Stimulated activated CD8-positive, alpha-beta memory T cell treated with anti-CD3 and anti-CD28 coated beads, Interleukin-12 subunit alpha, Interleukin-12 subunit beta, amount 100 ng/mL, for 24 hours (primary cell): ENCODE measurements around the gene SGPP2.
"Not testable (repeated sequence)": the region's sequence is repeated elsewhere in the genome, so short reads cannot be mapped to it uniquely, and the experiment has no call there.

Experiments
- DNase-seq: peaks from one replicate; pipeline ENCODE4 v3.0.0-alpha.2; 2020; ENCODE audit errors: extremely low read depth

The SGPP2 gene, protein sequence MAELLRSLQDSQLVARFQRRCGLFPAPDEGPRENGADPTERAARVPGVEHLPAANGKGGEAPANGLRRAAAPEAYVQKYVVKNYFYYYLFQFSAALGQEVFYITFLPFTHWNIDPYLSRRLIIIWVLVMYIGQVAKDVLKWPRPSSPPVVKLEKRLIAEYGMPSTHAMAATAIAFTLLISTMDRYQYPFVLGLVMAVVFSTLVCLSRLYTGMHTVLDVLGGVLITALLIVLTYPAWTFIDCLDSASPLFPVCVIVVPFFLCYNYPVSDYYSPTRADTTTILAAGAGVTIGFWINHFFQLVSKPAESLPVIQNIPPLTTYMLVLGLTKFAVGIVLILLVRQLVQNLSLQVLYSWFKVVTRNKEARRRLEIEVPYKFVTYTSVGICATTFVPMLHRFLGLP

DNA sequence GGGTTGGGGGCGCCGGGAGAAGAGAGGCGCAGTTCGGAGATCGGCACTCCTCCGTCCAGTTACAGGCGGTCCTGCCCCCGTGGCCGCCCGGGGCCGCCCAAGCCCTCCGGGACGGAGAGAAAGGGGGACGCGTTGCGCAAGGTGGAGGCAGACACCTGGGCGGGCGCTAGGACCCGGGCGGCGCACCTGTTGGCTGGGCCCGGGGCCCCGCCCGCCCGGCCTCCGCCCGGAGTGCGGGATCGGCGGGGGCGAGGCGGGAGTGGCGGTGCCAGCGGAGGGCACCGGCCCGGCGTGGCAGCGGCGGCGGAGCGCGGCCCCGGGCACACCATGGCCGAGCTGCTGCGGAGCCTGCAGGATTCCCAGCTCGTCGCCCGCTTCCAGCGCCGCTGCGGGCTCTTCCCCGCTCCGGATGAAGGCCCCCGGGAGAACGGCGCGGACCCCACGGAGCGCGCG lies at the start of gene SGPP2:
Gene SGPP2, plus strand, starts transcription at position 268 of the 453 bp plus-strand sequence. Its CDS starts 60 bp downstream, at position 328.
- no peak for DNase-seq

DNA sequence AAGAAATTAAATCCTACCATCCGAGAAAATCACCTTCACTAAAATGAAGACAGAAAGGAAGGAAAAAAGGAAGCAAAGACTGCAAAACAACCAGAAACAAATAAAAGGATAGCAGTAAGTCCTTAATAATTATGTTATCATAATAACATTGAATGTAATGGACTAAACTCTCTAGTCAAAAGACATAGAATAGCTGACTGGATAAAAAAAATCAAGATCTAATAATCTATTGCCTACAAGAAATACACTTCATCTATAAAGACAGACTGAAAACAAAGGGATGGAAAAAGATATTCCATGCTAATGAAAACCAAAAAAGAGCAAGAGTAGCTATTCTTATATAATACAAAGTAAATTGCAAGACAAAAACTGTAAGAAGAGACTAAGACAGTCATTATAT lies 48.5 kb upstream of the SGPP2 start:
- no peak for DNase-seq

DNA sequence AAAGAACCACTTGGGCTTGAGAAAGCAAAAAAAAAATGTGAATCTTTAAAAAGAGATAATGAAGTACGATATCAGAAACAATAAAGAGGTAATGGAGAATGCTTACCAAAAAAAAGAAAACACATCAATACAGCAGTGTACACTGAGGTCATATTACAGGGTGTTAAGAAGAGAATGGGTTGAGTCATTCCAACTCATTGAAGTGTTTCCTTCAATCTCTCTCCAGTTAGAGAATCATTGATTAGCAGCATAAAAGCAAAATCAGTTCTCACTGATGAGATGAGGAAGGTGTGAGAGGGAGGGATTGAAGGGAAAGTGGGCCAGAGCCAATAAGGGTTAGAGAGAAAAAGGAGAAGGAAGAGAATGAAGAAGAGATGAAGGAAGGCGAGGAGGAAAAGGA lies 43.9 kb upstream of the SGPP2 start:
- DNase-seq = no peak

DNA sequence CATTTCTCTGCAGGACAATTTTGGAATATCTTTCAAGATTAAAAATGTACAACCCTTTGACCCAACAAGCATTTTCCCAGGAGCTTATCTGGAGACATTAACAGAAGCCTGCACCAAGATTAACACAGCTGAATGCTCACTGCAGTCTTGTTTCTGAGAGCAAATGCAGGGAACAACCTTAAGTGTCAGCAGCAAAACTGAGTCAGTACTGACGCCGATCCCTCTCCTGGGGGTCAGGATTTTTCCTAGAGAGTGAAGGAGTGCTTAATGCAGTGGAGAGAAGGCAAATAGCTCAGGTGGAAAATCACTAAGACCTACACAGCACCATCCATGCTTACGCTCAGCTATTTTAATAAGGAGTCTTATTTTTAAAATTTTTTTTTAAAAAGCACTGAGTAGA lies 42.8 kb upstream of the SGPP2 start:
- DNase-seq = no peak

DNA sequence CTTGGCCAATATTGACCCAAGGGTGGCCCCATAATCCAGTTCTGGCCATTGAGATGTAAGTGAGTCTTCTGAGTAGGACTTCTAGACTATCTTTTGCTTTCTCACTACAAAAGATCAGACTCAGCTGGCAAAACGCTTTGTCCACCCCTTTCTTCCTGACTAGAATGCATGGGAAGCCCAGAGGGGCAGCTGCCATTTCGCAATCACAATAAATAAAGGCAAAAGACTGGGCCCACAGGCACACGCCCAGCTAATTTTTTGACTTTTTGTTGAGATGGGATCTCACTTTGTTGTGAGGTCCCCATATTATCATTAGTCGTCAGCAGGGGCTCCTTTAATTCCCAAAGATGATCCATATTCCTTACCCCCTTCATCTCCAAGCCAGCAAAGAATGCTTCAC lies 41.1 kb upstream of the SGPP2 start:
- DNase-seq = no peak

DNA sequence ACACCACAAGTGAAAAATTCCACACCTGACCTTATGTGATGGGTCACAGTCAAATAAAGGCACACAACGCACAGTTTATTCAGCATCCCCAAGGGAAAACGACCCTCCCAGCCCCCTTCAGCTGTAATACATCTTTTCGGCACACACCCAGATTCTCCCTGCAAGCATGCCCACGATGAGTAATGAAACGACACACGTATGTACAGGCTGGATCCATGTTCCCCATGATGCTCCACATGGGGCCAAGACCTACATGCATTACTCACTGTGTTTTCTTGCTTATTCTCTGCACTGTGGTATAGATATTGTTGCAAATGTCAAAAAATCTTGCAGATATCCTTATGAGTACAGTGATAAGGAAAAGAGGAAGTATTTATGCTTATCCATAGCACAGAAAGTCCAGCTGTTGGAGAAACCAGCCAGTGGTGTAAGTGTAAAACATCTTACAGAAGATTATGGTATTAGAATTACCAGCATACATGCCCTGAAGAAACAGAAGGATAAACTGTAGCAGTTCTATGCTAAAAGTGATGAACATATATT lies 32.5 kb upstream of the SGPP2 start:
- DNase-seq = no peak

DNA sequence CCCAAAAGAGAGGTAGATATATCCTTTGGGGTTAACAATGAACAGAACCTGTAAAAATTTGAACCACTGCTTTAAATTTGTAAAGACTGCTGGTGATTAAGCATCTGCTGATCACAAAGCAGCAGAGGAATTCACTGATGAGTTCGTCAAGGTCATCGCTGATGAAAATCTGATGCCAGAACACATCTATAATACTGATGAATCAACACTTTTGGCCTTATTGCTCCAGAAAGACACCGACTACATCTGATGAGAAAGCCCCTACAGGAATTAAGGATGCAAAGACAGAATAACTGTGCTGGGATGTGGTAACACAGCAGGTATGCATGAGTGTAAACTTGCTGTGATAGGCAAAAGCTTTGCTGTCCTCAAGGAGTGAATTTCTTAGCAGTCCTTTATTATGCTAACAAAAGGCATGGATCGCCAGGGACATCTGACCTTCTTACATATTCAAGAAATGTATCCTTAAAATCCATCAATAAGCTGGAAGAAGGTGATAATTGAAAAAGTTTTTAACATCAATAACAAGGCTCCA lies 30.5 kb upstream of the SGPP2 start:
- no peak for DNase-seq

DNA sequence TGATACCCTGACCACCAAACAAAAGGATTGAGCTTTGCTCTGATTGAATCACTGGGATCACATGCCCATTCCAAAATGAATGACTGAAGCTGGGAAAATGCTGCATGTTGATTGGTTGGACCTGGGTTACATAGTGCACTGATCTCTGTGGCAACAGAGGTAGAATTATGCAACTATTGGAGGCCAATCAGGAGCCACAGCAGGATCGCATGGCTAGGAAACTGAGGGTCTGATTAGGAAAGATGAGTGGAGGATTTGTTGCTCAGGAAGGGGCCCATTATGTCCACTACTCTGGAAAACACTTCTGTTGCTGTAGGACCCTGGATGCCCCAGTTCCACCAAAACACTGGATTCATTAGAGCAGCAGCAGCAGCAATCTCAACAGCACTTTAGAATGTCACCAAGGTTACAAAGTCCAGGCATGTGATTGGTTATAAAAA lies 25.9 kb upstream of the SGPP2 start:
- no peak for DNase-seq

DNA sequence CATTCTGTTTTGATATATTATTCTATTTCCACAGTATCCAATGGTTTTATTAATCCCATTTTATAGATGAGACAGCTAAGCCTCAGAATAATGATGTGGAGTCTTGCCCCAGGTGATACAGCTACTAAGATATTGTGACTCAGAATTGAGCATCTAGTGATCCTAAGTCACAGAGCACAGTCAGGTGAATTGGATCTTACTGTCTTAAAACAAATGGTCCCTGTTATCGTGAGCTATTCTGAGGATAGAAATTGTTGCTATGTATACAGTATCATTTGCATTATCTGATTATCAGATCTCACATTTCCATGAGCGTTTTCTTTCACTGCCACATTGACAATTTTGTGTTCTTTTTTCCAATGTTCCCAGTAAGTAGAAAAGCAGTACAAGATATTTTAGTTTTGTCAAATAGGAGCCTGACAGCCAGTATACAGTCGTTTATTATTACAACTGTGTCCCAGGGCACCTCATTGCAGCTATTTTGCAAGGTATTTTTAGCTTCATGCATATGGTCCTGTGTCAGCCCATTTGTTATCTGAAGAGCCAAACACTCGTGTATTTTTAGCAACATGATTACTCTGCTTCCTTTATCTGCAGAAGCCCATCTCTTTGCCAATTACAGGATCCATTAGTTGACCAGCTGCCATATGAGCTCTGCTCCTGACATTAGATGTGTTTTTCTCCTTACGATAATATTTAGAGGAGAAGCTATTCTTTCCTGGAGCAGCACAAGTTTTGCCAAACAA lies 25.1 kb upstream of the SGPP2 start:
- DNase-seq = no peak

DNA sequence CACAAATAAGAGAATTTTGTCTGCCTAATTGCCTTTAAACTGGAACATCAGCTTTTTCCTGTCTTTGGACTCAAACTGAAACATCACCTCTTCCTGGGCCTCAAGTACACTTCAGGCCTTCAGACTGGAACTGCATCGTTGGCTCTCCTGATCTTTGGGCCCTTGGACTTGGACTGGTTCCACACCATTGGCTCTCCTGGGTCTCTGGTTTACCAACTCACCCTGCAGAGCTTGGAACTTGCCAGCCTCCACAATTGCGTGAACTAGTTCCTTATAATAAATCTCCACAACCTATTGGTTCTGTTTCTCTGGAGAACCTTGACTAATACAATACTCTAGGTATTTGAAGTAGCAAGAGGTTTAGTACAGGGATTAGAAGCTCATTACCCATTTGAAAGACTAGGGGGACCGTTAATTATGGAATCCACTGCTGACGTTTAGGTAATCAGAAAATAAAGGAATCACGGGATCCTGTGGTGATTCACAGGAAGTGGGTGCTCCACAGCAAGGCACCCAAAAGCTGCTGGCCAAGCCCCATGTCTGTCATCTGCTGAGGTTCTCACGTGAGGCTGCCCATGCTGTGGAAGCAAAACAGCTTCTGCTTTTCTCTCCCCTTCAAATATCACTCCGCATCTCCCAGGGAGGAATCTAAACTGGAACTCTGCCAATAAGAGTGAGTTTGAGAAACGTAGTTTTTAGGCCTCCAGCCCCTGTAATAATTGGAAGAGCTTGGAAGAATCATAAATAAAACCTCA lies 20.0 kb upstream of the SGPP2 start:
- no peak for DNase-seq

DNA sequence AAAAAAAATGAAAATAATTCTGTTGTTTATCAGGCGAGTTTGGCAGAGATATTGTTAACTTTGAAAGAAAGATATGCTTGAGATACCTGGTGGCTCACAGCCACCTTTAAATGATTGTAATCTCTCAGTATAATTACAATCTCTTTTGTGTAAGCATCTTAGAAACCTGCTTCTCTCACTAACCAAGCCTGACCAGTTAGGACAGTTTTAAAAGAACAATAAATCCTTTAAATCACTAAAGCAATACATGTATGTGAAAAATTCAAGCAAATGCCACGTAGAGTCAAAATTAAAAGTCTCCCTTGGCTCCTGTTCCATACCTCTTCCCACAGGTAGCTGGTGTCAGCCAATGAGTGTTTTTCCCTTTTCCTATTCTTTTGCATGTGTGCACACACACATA lies 15.7 kb upstream of the SGPP2 start:
- DNase-seq = no peak

DNA sequence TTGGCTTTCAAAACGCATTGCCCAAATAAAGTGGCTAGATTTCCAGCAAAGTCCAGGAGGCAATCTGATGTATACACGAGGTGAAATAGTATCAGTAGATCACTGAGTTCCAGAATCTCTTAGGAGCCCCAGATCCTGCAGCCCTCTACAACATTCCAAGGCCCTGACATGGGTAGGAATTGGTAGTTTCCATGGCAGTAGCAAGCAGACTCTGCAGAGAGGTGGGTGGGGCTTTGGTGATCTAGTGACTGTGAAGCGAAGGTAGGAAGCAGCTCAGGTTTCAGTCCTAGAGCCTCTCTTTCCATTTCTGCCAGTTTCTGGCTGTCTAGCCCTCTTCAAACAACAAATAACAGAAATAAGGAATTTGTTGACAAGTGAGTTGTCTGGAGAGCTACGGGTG lies 13.8 kb upstream of the SGPP2 start:
- DNase-seq = no peak

DNA sequence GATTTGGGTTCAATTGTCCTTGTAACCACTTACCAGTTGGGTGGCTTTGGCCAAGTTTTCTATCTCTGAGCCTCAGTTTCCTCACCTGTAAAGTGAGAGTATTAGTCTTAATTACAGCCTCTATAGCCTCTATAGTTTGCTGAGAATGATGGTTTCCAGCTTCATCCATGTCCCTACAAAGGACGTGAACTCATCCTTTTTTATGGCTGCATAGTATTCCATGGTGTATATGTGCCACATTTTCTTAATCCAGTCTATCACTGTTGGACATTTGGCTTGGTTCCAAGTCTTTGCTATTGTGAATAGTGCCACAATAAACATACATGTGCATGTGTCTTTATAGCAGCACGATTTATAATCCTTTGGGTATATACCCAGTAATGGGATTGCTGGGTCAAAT lies 12.0 kb upstream of the SGPP2 start:
- not testable (repeated sequence) for DNase-seq

DNA sequence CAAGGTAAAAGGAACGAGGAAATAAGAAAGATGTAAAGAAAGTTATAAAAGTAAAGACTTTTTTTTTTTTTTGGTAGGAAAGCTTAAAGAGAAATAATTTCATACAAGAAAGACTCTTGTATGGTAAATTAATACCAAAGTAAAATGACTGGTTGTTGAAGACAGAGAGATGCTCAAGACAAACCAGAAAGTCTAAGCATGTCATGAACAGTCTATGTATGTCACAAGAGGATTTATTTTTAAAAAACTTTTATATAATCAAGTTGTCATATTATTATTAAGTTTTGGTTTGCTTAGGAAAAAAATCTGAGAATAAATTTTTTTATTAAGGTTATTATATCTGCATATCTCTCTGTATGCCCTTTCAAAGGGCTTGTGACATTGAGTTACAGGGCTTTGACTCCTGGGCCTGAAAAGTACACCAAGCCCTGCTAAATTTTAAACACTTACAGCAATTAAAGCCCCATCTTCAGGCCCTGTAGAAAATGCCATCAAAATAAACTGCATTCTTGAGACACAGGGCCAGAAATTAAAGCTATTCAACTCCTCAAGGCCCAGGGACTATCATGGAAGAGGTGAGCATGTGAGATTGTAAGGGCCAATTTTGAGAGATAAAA lies 10.9 kb upstream of the SGPP2 start:
- no peak for DNase-seq

DNA sequence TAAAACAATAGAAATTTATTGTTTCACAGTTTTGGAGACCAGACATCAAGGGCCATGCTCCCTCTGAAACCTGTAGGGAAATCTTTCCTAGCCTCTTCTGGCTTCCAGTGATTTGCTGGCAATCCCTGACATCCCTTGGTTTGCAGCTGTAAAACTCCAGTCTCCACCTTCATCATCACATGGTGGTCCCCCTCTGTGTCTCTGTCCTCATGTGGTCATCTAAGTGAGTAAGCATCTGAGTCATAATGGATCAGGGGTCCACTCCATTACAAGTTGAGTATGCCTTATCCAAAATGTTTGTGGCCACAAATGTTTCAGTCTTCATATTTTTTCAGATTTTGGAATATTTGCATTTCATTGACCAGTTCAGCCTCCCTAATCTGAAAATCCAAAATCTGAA lies 5.6 kb upstream of the SGPP2 start:
- no peak for DNase-seq

DNA sequence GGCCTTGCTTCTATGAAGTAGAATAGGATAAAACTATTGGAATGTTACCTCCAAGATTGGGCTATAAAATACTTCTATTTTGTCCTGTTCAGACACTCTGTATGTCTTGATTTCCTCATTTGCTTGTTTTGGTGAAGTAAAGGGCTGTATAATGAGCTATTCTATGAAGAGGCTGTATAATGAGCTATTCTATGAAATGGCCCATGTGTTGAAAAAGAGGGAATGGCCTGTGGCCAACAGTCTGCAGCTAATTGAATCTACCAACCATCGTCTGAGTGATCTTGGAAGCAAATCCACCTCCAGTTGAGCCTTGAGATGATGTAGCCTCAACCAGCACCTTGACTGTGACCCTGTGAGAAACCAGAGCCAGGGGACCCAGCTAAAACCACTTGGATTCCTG lies 3.8 kb upstream of the SGPP2 start:
- no peak for DNase-seq

DNA sequence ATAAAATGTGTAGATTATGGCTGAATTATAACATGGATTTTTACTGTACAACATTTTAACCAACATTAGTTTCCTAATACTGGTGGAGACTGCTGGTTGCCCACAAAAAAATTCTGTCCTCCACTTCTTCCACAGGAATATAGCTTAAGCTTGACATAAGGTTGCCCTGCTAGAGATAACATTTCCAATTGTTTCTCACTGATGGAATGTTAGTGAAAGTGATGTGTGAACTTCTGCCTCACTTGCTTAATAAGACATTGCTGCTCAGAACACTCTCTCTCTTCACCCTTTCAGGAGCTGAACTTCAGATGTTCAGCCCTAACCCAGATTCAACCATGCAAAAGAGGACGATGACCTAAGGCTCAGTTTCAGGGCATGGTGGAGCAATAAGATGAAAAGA lies 2.7 kb upstream of the SGPP2 start:
- DNase-seq = no peak

DNA sequence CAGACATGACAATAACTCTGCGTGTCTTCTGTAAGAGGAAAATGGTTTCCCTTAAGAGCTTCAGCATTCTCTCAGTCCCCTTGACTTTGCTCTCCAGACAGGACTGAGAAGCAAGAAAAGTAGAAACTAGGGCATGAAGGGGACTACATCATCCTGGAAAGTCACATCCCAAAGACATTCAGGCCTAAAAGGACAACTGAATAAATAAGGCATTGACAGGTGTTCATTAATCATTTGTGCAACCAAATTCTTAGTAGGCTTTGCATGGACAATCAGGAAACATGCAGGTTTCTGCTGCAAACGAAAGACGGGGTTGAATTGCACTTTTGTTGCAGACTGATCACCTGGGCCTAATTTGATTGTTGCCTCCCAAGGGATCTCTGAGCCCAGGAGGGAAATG lies 1.2 kb upstream of the SGPP2 start:
- DNase-seq = no peak

DNA sequence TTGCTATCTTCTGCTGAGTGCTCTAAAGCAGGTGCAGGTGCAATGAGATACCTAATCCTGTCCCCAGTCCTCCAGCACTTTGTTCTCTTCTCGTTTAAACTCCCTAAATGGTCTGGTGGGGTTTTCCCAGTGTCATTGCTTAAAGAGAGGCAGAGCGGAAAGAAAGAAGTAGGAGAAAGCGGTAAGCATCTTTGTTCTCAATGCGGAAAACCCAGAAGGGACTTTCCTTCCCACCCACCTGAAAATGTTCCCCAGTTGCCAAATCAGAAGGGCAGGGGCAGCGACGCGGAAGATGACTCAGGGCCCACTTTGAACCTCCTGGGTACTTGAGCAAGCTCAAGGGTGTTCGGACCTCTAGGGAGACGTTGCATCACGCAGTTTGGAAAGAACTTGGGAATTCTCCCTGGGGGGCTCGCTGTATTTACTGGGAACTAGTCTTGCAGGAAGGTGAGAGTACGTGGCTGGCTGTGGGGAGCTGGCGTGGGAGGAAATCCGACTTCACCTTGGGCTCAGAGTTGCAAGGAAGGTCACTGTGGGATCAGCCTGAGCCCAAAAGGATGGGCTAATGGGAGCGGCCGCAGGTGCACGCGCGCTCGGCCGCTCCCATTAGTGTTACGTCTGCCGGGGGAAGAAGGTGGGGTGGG lies 589 bp upstream of the SGPP2 start:
- no peak for DNase-seq

DNA sequence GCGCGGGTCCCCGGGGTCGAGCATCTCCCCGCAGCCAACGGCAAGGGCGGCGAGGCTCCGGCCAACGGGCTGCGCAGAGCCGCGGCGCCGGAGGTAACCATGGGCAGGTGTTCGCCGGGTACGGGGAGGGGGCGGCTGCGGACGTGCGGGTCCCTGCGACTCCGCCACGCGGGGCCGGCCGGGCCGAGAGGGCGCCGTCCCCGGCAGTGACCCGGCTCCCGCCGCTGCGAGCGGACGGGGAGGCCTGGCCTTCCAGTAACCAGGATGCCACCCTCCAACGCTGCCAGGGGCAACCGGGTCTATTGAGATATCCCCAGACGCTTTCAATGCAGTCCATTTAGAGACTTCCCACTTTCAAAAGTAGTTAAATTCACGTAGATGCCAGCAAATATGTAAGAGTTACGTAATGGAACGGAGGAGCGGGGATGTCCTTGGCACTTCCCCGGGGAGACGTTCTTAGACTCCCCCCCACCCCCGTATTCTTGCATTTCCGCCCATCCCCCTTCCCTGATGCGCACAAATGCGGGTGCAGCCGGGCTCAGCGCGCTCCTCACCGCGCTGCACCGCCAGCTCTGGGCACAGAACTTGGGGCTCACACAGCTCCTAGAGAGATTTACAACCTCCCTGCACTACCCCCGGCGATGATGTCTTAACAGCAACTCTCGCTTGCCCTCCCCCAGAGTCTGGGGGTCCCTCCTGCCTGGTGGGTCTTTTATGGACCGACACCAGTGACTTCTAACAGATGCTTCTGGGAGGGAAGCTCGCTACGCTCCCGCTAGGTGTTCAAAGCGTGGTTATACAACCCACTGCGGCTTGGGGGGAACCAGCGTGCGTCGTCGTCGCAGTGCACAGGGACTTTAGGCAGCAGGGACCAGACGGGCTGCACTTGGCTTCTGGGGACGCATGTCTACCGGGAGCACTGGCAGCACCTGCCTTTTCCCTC lies 657 bp downstream of the SGPP2 start:
- DNase-seq = no peak
